ENCODE data around the gene GABRD. TPM values are rescaled to one million over a fixed set of nuclear protein-coding genes. Genes with fewer than 3 reads are reported as not detected.

GABRD gene
- total RNA-seq, 2 donors from 2014 or later = not detected

DNA sequence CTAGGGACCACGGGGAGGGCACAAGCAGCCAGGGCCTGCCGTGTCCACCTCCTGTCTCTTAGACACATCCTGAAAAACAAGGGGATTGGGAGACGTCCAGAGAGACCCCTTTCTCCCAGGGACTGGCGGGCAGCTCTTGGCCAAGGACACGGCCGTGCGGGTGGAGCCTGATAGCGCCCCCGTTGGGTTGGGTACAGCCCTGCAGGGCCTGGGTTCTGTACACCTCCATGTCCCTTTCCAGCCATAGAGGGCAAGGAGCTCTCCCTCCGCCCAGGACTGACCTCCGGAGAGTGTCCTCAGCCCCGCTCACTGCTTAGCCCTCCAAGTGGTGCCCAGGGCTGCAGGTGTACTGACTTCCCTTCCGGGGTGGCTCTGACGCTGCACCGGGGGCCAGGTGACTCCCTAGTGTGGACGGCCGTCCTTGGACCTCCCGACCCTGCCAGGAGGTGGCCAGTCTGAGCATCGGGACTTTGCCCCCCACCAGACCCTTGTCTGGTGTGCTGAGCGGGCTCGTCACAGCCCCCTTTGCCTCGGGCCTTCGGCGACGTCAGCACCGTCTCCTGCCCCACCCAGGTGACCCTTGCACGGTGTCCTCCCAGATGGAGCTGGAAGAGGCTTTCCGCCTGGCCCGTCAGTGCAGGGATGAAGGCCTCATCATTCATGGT is 36.9 kb downstream of the GABRD start:
- no peaks in the 10 kb centered on the region for H3K36me3 ChIP-seq
- DNase-seq (ENCODE audit: low spot score) = no peak
- no peaks in the 10 kb centered on the region for H3K27me3 ChIP-seq (replicated peaks; ENCODE audit: insufficient read depth)
- H3K9me3 ChIP-seq = no peaks in the 10 kb centered on the region
- H3K4me1 ChIP-seq (ENCODE audit: control insufficient read depth in 1 of 2, low read depth in 2 of 2) = no peaks in the 10 kb centered on the region
- H3K4me3 ChIP-seq = no peak overlapping the region
- TF ChIP-seq, protein P1, sequence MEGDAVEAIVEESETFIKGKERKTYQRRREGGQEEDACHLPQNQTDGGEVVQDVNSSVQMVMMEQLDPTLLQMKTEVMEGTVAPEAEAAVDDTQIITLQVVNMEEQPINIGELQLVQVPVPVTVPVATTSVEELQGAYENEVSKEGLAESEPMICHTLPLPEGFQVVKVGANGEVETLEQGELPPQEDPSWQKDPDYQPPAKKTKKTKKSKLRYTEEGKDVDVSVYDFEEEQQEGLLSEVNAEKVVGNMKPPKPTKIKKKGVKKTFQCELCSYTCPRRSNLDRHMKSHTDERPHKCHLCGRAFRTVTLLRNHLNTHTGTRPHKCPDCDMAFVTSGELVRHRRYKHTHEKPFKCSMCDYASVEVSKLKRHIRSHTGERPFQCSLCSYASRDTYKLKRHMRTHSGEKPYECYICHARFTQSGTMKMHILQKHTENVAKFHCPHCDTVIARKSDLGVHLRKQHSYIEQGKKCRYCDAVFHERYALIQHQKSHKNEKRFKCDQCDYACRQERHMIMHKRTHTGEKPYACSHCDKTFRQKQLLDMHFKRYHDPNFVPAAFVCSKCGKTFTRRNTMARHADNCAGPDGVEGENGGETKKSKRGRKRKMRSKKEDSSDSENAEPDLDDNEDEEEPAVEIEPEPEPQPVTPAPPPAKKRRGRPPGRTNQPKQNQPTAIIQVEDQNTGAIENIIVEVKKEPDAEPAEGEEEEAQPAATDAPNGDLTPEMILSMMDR (IDR thresholded peaks at IDR 0.05) = no peak
- H3K27ac ChIP-seq = no peak overlapping the region
- no peak for ATAC-seq (ENCODE audit: insufficient number of reproducible peaks, low FRiP score, low read depth)

DNA sequence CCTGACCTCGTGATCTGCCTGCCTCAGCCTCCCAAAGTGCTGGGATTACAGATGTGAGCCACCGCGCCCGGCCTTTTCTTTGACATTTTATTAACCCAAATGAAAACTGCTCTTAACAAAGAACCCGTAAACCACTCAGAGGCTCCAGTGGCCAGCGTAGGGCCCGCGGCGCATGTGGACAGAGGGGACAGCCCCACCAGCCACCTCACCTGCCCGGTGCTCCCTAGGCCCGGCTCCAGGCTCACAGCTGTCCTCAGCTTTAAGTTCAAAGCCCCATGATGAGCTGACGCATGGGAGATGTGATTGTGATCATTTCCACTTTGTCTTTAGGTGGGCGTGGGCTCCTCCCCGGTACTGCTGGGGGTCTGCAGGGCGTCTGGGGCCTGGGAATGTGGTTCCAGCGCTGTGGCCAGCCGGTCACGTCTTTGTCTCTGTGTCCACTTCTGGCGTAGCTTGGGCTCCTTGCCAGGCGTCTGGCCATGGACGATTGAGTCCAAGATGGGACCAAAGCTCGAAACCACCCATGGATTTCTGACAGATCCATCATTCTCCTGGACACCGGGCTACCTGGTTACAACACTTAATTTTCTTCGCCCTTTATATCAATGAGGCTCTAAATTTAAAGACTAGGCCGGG is 37.9 kb downstream of the GABRD start:
- no peak for ATAC-seq (ENCODE audit: insufficient number of reproducible peaks, low FRiP score, low read depth)

DNA sequence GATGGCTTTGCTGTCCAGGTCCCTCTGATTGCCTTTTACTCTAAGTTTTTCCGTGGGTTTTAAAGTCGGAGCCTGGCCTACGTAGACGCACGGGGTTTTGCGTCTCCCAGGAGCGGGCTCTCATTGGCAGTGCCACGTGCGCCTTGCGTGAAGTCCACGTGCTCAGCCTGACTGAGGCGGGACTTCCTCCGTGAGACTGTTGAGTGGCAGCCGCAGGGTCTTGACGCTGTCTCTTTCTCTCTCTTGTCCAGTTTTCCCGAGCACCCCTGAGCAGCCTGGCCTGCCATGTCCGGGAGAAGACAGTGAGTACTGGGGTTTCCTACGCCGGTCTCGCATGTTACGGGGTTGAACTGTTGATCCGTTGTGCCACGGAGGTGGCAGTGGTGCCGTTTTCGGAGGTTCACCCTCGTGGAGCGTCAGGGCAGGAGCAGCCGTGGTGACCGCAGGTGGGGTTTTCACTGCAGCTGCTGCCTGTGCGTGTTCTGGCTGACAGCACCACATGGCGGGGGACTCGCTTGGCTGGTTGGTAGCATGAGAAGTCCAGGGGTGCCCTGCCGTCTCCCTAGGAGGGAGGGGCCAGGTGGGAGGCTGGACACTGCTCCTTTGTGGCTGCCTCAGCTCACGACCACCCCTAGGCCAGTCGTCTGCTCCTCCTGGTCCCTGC is 40.3 kb downstream of the GABRD start:
- no peak overlapping the region for H3K27ac ChIP-seq
- ATAC-seq (ENCODE audit: insufficient number of reproducible peaks, low FRiP score, low read depth) (no peak), DNase-seq (ENCODE audit: low spot score) (no peak)
- H3K36me3 ChIP-seq = no peaks in the 10 kb centered on the region
- no peaks in the 10 kb centered on the region for H3K4me1 ChIP-seq (ENCODE audit: control insufficient read depth in 1 of 2, low read depth in 2 of 2)
- H3K9me3 ChIP-seq = no peaks in the 10 kb centered on the region
- no peaks in the 10 kb centered on the region for H3K27me3 ChIP-seq (replicated peaks; ENCODE audit: insufficient read depth)
- TF ChIP-seq, protein P1 (IDR thresholded peaks at IDR 0.05) = no peak
- H3K4me3 ChIP-seq = no peak overlapping the region

More for the DNA sequence above, 37.9 kb downstream of the GABRD start:
- no peaks in the 10 kb centered on the region for H3K4me1 ChIP-seq (ENCODE audit: control insufficient read depth in 1 of 2, low read depth in 2 of 2)
- TF ChIP-seq, protein P1 (IDR thresholded peaks at IDR 0.05) = no peak
- H3K27ac ChIP-seq = no peak overlapping the region
- no peak overlapping the region for H3K4me3 ChIP-seq
- H3K9me3 ChIP-seq = no peaks in the 10 kb centered on the region
- no peak for DNase-seq (ENCODE audit: low spot score)
- H3K36me3 ChIP-seq = no peaks in the 10 kb centered on the region
- no peaks in the 10 kb centered on the region for H3K27me3 ChIP-seq (replicated peaks; ENCODE audit: insufficient read depth)

DNA sequence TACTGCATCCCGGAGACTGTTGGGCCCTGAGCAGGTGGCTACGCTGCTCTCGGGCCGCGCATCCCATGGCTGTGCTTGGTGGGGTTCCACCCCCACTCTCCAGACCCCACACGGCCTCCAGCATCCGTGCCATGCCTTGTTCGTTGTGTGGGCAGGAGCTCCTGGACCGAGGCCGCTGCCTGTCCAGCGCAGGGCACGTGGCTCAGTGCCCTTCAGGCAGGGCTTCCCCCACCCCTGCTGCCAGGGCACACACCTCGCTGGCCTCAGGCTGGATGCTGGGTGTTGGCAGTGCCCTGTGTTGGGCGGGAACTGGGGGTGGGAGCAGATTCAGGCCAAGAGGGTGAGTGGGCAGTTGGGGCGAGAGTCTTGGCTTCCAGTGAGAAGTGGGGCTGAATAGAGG is 40.9 kb downstream of the GABRD start:
- Histone ChIP-seq H3K27ac (no peak overlapping the region), H3K4me1 (ENCODE audit: control insufficient read depth in 1 of 2, low read depth in 2 of 2) (no peaks in the 10 kb centered on the region), H3K27me3 (replicated peaks; ENCODE audit: insufficient read depth) (no peaks in the 10 kb centered on the region), H3K4me3 (no peak overlapping the region), H3K36me3 (no peaks in the 10 kb centered on the region), H3K9me3 (peaks cover 2% of the 10 kb centered on the region)
- DNase-seq (ENCODE audit: low spot score) = no peak
- TF ChIP-seq, protein P1 (IDR thresholded peaks at IDR 0.05) = no peak
- ATAC-seq (ENCODE audit: insufficient number of reproducible peaks, low FRiP score, low read depth) = no peak

DNA sequence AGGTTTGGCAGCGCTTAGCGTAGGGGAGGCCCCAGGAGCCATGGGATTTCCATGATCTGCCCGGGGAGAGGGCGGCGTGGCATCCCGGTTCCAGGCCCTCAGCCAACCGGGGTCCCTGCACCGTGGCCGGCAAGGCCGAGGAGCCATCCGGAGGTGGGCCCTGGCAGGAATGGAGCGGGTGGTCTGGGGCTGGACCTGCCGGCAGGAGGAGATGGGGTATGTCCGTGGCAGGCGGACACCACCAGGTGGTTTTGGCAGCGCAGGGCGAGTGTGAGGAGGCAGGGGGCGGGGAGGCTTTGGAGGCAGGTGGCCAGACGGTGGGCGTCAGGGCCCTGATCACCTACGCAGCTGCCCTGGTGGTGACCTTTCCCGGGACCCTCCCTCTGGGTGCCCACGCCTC is 41.4 kb downstream of the GABRD start:
- H3K9me3 ChIP-seq = peaks cover 6% of the 10 kb centered on the region
- no peaks in the 10 kb centered on the region for H3K36me3 ChIP-seq

More for the DNA sequence above, 41.4 kb downstream of the GABRD start:
- no peaks in the 10 kb centered on the region for H3K4me1 ChIP-seq (ENCODE audit: control insufficient read depth in 1 of 2, low read depth in 2 of 2)
- ATAC-seq (ENCODE audit: insufficient number of reproducible peaks, low FRiP score, low read depth) (no peak), DNase-seq (ENCODE audit: low spot score) (no peak)
- no peak overlapping the region for H3K4me3 ChIP-seq
- TF ChIP-seq, protein P1 (IDR thresholded peaks at IDR 0.05) = no peak
- no peaks in the 10 kb centered on the region for H3K27me3 ChIP-seq (replicated peaks; ENCODE audit: insufficient read depth)
- H3K27ac ChIP-seq = no peak overlapping the region

Measured in thoracic aorta (tissue), 2 donors.